DOHH2 (cell line): Measurements from ENCODE around the gene MAP2K5.

Source experiments
- EZH2phosphoT487 ChIP-seq: fragments of 200-600 bp; sonication (generic); IDR thresholded peaks from 2 replicates; pipeline ENCODE4 v1.6.1; 2017; ENCODE audit warnings: borderline replicate concordance, mild to moderate bottlenecking, antibody characterized with exemption, low read length, moderate library complexity, mixed read lengths
- TF ChIP-seq, protein P1 (sequence below): fragments of 200-600 bp; sonication (generic); IDR thresholded peaks from one replicate; pipeline ENCODE4 v1.5.1; 2014; ENCODE audit warnings: antibody characterized with exemption, mild to moderate bottlenecking, low read depth, low read length; ENCODE audit not compliant: poor library complexity, severe bottlenecking

DNA sequence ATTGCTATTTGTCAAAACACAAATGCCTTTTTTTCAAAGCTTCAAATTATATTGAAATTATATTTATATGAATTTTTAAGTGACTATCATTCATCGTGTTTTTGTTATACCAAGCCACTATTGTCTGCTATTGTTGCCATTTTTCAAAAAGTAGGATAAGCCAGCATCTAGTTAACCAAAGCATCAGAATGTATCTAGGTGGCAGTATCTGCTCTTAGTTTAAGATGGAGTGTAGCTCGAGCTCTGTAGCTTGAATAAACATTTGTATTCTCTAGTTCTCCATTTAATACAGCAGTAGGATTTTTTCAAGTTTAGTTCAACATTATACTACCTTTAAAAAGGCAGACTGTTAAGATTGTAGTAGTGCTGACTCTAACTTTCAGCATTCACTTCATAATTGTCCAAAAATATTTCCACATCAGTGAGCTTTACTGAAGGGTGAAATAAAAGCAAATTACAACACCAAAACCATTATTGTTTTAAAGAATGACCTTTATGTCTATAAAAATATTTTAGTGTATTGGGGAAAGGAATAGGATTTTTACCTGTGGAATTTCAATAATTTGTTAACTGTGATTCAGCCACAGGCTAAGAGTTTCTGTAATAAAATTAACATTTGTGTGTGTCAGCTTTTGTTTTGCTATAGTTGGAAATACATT lies 41.2 kb upstream of the MAP2K5 start:
- TF ChIP-seq, protein P1, sequence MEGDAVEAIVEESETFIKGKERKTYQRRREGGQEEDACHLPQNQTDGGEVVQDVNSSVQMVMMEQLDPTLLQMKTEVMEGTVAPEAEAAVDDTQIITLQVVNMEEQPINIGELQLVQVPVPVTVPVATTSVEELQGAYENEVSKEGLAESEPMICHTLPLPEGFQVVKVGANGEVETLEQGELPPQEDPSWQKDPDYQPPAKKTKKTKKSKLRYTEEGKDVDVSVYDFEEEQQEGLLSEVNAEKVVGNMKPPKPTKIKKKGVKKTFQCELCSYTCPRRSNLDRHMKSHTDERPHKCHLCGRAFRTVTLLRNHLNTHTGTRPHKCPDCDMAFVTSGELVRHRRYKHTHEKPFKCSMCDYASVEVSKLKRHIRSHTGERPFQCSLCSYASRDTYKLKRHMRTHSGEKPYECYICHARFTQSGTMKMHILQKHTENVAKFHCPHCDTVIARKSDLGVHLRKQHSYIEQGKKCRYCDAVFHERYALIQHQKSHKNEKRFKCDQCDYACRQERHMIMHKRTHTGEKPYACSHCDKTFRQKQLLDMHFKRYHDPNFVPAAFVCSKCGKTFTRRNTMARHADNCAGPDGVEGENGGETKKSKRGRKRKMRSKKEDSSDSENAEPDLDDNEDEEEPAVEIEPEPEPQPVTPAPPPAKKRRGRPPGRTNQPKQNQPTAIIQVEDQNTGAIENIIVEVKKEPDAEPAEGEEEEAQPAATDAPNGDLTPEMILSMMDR, result peak; percentile 29
- TF ChIP-seq EZH2phosphoT487, result no peak
